Small intestine (tissue), 7 donors: ENCODE results near the gene SLC49A4. TPM values are rescaled to one million over a fixed set of nuclear protein-coding genes. Genes with fewer than 3 reads are reported as not detected.

ENCODE experiments used
- DNase-seq, 2 donors: peaks; one replicate each; pipeline versions ENCODE4 v3.0.0 to v3.0.0-alpha.2; 2013
- FAIRE-seq: peaks from 2 replicates; lab custom pipeline; 2012; peaks lifted over from hg19 to GRCh38; lab: Jason Lieb, UNC
- H3K27ac ChIP-seq, 3 donors: one replicate each; pipeline ENCODE4 v1.5.1; 2013; ENCODE audit warnings: low read length in 2 of 3, mild to moderate bottlenecking in 2 of 3, control low read depth in 1 of 3, inconsistent platforms in 1 of 3, low read depth in 1 of 3, moderate library complexity in 1 of 3
- H3K27me3 ChIP-seq, 3 donors: one replicate each; pipeline ENCODE4 v1.6.1; 2013; ENCODE audit warnings: low read length in 3 of 3, inconsistent platforms in 1 of 3; ENCODE audit not compliant: control insufficient read depth in 3 of 3, insufficient read depth in 3 of 3
- H3K36me3 ChIP-seq, 3 donors: one replicate each; pipeline ENCODE4 v1.6.1; 2013; ENCODE audit warnings: low read length in 3 of 3, inconsistent platforms in 1 of 3, low read depth in 1 of 3, mild to moderate bottlenecking in 1 of 3, moderate library complexity in 1 of 3; ENCODE audit not compliant: control insufficient read depth in 3 of 3, insufficient read depth in 2 of 3
- H3K4me1 ChIP-seq, 3 donors: one replicate each; pipeline ENCODE4 v1.6.1; 2013; ENCODE audit warnings: low read length in 2 of 3, inconsistent platforms in 1 of 3, low read depth in 1 of 3, mild to moderate bottlenecking in 1 of 3, moderate library complexity in 1 of 3; ENCODE audit not compliant: control insufficient read depth in 3 of 3, insufficient read depth in 2 of 3
- H3K4me3 ChIP-seq, 3 donors: one replicate each; pipeline ENCODE4 v1.5.1; 2013; ENCODE audit warnings: low read length in 3 of 3, control low read depth in 1 of 3, inconsistent platforms in 1 of 3, low read depth in 1 of 3, mild to moderate bottlenecking in 1 of 3, moderate library complexity in 1 of 3
- H3K9me3 ChIP-seq, 2 donors: one replicate each; pipeline ENCODE4 v1.6.1; 2013; ENCODE audit warnings: low read depth in 1 of 2, low read length in 1 of 2; ENCODE audit not compliant: control insufficient read depth in 2 of 2, insufficient read depth in 1 of 2
- WGBS, 3 donors: extraction: QIAGEN DNeasy Blood & Tissue Kit; methylation state at CpG; one replicate each; pipeline ENCODE4 v1.1.7; 2013; 5-methylcytosine and 5-hydroxymethylcytosine counted together
- polyA plus RNA-seq, 4 donors: library from polyadenylated mRNA; stranded (reverse) in 3 of 4; unstranded in 1 of 4; fragments of 200-250 nt in 3 of 4; fragments of 120-200 nt in 1 of 4; gene quantifications; one replicate each; pipeline versions ENCODE4 v1.2.1 to v1.2.3, GENCODE V29; 2013
- donor health status: healthy with polysubstance abuse.
- donor health status: control.
- donor health status: control.
- donor health status: Bipolar disorder and iron deficiency.
- donor health status: healthy.

SLC49A4 gene
- polyA plus RNA-seq, 4 donors, result 1.8 to 27.5 (median 3.4) TPM

GRCh38 chr3:122793568-122794416, 1.1 kb upstream of the SLC49A4 start, which contains the start of gene HSPBAP1:
TSS of gene HSPBAP1 (minus strand) at chr3:122793831. CDS start at chr3:122793680, 151 bp downstream.
- H3K4me3 ChIP-seq, result peak within 1 kb of the TSS; percentile 46 to 95 (median 70)
- 0 to 1% (median 0%) methylated on average over 42 to 46 of the region's 46 CpGs for WGBS, 3 donors
- H3K36me3 ChIP-seq, result peaks cover 0 to 1% (median 0%) of the 10 kb centered on the region in 3 donors
- H3K27me3 ChIP-seq, result no peaks in the 10 kb centered on the region
- no peaks in the 10 kb centered on the region for H3K9me3 ChIP-seq
- H3K4me1 ChIP-seq, result peaks cover 0 to 11% (median 8%) of the 10 kb centered on the region in 3 donors
- H3K27ac ChIP-seq, result peak within 1 kb of the TSS; percentile 66 to 99 (median 76)
- DNase-seq (peak; percentile 93 to 96), FAIRE-seq (no peak)

GRCh38 chr3:122794483-122794778, 438 bp upstream of the SLC49A4 start:
- H3K4me1 ChIP-seq, result peaks cover 0 to 11% (median 8%) of the 10 kb centered on the region in 3 donors
- 1% methylated on average over 6 of the region's 6 CpGs for WGBS, 3 donors
- H3K27me3 ChIP-seq, result no peaks in the 10 kb centered on the region
- FAIRE-seq (no peak), DNase-seq (no peak)
- peak overlapping the region; percentile 46 to 95 (median 70) for H3K4me3 ChIP-seq
- H3K9me3 ChIP-seq, result no peaks in the 10 kb centered on the region
- H3K36me3 ChIP-seq, result peaks cover 0 to 3% (median 0%) of the 10 kb centered on the region in 3 donors
- H3K27ac ChIP-seq, result peak overlapping the region; percentile 66 to 99 (median 76)

GRCh38 chr3:122795674-122796195, 866 bp downstream of the SLC49A4 start:
- FAIRE-seq, result no peak
- WGBS, 3 donors, result 13 to 33% (median 28%) methylated on average over 11 of the region's 11 CpGs
- peak overlapping the region; percentile 66 to 94 (median 76) for H3K27ac ChIP-seq
- H3K36me3 ChIP-seq, result peaks cover 0 to 3% (median 0%) of the 10 kb centered on the region in 3 donors
- H3K4me1 ChIP-seq, result peaks cover 0 to 11% (median 8%) of the 10 kb centered on the region in 3 donors
- no peaks in the 10 kb centered on the region for H3K9me3 ChIP-seq
- peak overlapping the region; percentile 46 to 95 (median 70) for H3K4me3 ChIP-seq
- DNase-seq, result peak in 1 of 2 donors; percentile 6
- no peaks in the 10 kb centered on the region for H3K27me3 ChIP-seq

- Histone ChIP-seq H3K27me3 (no peaks in the 10 kb centered on the region), H3K4me1 (peaks cover 0 to 9% (median 7%) of the 10 kb centered on the region in 3 donors), H3K27ac (no peak overlapping the region), H3K36me3 (peaks cover 0 to 3% (median 0%) of the 10 kb centered on the region in 3 donors), H3K9me3 (no peaks in the 10 kb centered on the region), H3K4me3 (no peak overlapping the region)
- peak in 1 of 2 donors; percentile 35 for DNase-seq
- no peak for FAIRE-seq
- 66 to 73% (median 69%) methylated on average over 3 of the region's 3 CpGs for whole genome bisulfite sequencing, 3 donors
These were observed 2.4 kb downstream of the SLC49A4 start for GRCh38 chr3:122797291-122797690.

GRCh38 chr3:122799322-122799721, 4.5 kb downstream of the SLC49A4 start:
- Histone ChIP-seq H3K4me1 (peaks cover 0 to 9% (median 2%) of the 10 kb centered on the region in 3 donors), H3K4me3 (no peak overlapping the region), H3K27ac (no peak overlapping the region), H3K27me3 (no peaks in the 10 kb centered on the region), H3K36me3 (peaks cover 0 to 6% (median 0%) of the 10 kb centered on the region in 3 donors), H3K9me3 (no peaks in the 10 kb centered on the region)
- DNase-seq, result no peak
- FAIRE-seq, result no peak
- WGBS, 3 donors, result 85 to 93% (median 86%) methylated on average over 2 of the region's 2 CpGs

GRCh38 chr3:122800031-122800430, 5.2 kb downstream of the SLC49A4 start:
- no peak for DNase-seq
- 78 to 85% (median 81%) methylated on average over 1 of the region's 1 CpG for WGBS, 3 donors
- Histone ChIP-seq H3K4me1 (peaks cover 0 to 9% (median 2%) of the 10 kb centered on the region in 3 donors), H3K27ac (no peak overlapping the region), H3K27me3 (no peaks in the 10 kb centered on the region), H3K4me3 (no peak overlapping the region), H3K36me3 (peaks cover 0 to 6% (median 0%) of the 10 kb centered on the region in 3 donors), H3K9me3 (no peaks in the 10 kb centered on the region)
- FAIRE-seq, result no peak

- DNase-seq (no peak), FAIRE-seq (no peak)
- Histone ChIP-seq H3K9me3 (no peaks in the 10 kb centered on the region), H3K4me1 (peaks cover 0 to 6% (median 2%) of the 10 kb centered on the region in 3 donors), H3K27ac (no peak overlapping the region), H3K4me3 (no peak overlapping the region), H3K36me3 (peaks cover 0 to 6% (median 0%) of the 10 kb centered on the region in 3 donors), H3K27me3 (no peaks in the 10 kb centered on the region)
- WGBS, 3 donors, result 83 to 96% (median 94%) methylated on average over 3 of the region's 3 CpGs
These were observed 5.9 kb downstream of the SLC49A4 start for GRCh38 chr3:122800706-122801237.

GRCh38 chr3:122802323-122802722, 7.5 kb downstream of the SLC49A4 start:
- Histone ChIP-seq H3K4me1 (peaks cover 0 to 2% (median 2%) of the 10 kb centered on the region in 3 donors), H3K27ac (no peak overlapping the region), H3K36me3 (peaks cover 0 to 6% (median 0%) of the 10 kb centered on the region in 3 donors), H3K4me3 (no peak overlapping the region), H3K27me3 (no peaks in the 10 kb centered on the region), H3K9me3 (no peaks in the 10 kb centered on the region)
- FAIRE-seq (no peak), DNase-seq (no peak)
- WGBS, 3 donors, result 91 to 100% (median 94%) methylated on average over 1 of the region's 1 CpG
